Esophagus muscularis mucosa (tissue), 4 donors: Measurements from ENCODE around the gene HTR1D. TPM values are rescaled to one million over a fixed set of nuclear protein-coding genes. Genes with fewer than 3 reads are reported as not detected.

ENCODE experiments used
- DNase-seq: peaks from one replicate; pipeline ENCODE4 v3.0.0-alpha.2; 2017; ENCODE audit errors: extremely low spot score
- H3K27ac ChIP-seq, 4 donors: fragments of 200-600 bp; sonication (generic); replicated peaks in 1 of 4; 1 replicate in 3 of 4; 2 replicates in 1 of 4; pipeline ENCODE4 v1.5.1; 2016 to 2019; ENCODE audit warnings: mild to moderate bottlenecking in 1 of 4
- H3K27me3 ChIP-seq, 4 donors: fragments of 200-600 bp; sonication (generic); one replicate each; pipeline versions ENCODE4 v1.5.1 to v1.6.0; 2016 to 2019
- H3K36me3 ChIP-seq, 4 donors: fragments of 200-600 bp; sonication (generic); one replicate each; pipeline ENCODE4 v1.5.1; 2016 to 2019
- H3K4me1 ChIP-seq, 4 donors: fragments of 200-600 bp; sonication (generic); one replicate each; pipeline ENCODE4 v1.5.1; 2016 to 2019
- H3K4me3 ChIP-seq, 4 donors: fragments of 200-600 bp; sonication (generic); 1 replicate in 2 of 4; 2 replicates in 2 of 4; pipeline ENCODE4 v1.5.1; 2016 to 2019; ENCODE audit warnings: mild to moderate bottlenecking in 4 of 4, moderate library complexity in 1 of 4
- H3K9me3 ChIP-seq, 4 donors: fragments of 200-600 bp; sonication (generic); 1 replicate in 3 of 4; 2 replicates in 1 of 4; pipeline ENCODE4 v1.5.1; 2016 to 2019
- EP300 ChIP-seq: sonication (generic); formaldehyde crosslinking; IDR thresholded peaks from one replicate; pipeline ENCODE4 v1.6.1; 2017; ENCODE audit warnings: antibody characterized with exemption
- POLR2A ChIP-seq: fragments of 450-650 bp; IDR thresholded peaks from one replicate; pipeline ENCODE4 v1.6.1; 2017; ENCODE audit warnings: antibody characterized with exemption, moderate library complexity, mild to moderate bottlenecking, low read depth
- POLR2AphosphoS5 ChIP-seq, 2 donors: sonication (generic); formaldehyde crosslinking; IDR thresholded peaks; one replicate each; pipeline ENCODE4 v1.6.1; 2017; ENCODE audit warnings: antibody characterized with exemption in 2 of 2
- WGBS: methylation state at CpG from one replicate; pipeline ENCODE4 v1.1.5; 2018; 5-methylcytosine and 5-hydroxymethylcytosine counted together
- intact Hi-C: fragments of 100-400 bp; cut with DNase I; formaldehyde crosslinking; loops from one replicate; pipeline ENCODE4 v1.15.1; 2023
- total RNA-seq, 4 donors: library from RNA; depleted of rRNA; stranded (reverse); fragments of >200 nt; gene quantifications; one replicate each; pipeline versions ENCODE4 v1.1.0 to v1.2.1, GENCODE V29; 2016
- TF ChIP-seq, protein P1 (sequence below), 3 experiments: fragments of 200-600 bp in 2 of 3; fragments of 450-650 bp in 1 of 3; sonication (generic) in 2 of 3; IDR thresholded peaks; one replicate each; pipeline ENCODE4 v1.5.1; 2017 to 2019; ENCODE audit warnings: antibody characterized with exemption in 3 of 3, mild to moderate bottlenecking in 2 of 3, moderate library complexity in 1 of 3

Gene HTR1D
- total RNA-seq, 4 donors from 2014 or later = not detected

DNA sequence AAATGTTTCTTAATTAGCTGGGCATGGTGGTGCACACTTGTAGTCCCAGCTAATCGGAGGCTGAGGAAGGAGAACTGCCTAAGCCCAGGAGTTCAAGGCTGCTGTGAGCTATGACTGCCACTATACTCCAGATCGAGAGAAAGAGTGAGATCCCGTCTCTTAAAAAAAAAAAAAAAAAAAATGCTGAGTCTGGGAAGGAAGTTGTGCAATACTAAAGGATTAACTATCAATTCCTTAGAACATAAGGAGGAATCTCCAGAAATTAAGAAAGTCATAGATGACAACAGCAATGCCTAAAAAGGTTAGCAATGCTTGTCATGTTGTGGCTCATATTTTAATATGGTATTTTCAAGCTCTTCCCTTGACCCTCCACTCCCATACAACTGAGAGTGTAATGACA, 53.9 kb downstream of the HTR1D start:
- peaks cover 48 to 67% (median 59%) of the 10 kb centered on the region in 4 donors for H3K4me1 ChIP-seq
- 57% methylated on average over 3 of the region's 3 CpGs for WGBS

DNA sequence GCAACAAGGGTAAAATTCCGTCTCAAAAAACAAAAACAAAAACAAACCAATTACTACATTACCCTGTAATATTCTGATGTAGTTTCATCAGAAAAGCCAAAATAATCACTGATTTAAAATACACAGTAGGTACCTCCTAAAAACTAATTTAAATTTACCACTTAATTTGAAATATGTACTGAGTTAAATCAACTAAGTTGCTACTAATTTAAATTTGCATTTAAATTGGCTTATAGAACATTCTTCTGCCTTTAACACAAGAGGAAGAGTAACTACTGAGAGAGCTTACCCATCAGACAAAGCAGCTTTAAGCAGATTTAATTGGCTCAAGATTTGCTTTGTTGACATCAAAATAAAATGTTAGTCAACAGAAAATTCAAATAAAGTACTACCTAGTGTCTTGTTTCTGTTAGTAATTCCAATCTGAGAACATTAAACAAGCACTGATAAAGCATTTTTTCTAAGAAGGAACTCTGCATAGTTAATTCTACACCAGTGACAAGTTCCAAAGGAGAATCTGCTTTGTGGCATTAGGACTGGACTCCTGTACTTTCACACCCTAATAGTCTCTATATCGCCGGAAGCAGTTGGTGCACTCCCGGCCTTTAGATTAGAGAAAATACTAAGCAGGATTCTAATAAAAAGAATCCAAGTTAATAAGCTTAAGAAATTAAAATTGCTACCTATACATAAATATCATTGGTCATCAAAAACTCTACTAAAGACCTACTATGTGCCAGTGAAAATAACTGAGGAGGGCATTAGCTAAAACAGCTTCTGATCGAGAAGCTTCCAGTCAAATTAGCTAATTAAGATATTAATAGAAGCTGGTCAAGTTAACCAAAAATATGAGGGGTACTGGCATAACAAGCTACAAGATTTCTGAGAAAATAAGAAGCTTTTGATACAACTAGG, 57.1 kb downstream of the HTR1D start:
- TF ChIP-seq POLR2AphosphoS5 (IDR thresholded peaks at IDR 0.05) (no peak), POLR2A (no peak), EP300 (no peak)
- TF ChIP-seq, protein P1, sequence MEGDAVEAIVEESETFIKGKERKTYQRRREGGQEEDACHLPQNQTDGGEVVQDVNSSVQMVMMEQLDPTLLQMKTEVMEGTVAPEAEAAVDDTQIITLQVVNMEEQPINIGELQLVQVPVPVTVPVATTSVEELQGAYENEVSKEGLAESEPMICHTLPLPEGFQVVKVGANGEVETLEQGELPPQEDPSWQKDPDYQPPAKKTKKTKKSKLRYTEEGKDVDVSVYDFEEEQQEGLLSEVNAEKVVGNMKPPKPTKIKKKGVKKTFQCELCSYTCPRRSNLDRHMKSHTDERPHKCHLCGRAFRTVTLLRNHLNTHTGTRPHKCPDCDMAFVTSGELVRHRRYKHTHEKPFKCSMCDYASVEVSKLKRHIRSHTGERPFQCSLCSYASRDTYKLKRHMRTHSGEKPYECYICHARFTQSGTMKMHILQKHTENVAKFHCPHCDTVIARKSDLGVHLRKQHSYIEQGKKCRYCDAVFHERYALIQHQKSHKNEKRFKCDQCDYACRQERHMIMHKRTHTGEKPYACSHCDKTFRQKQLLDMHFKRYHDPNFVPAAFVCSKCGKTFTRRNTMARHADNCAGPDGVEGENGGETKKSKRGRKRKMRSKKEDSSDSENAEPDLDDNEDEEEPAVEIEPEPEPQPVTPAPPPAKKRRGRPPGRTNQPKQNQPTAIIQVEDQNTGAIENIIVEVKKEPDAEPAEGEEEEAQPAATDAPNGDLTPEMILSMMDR (IDR thresholded peaks at IDR 0.05) = no peak
- intact Hi-C loops = no loop called here
- no peaks in the 10 kb centered on the region for H3K27me3 ChIP-seq
- no peak for DNase-seq
- no peak overlapping the region for H3K4me3 ChIP-seq
- H3K4me1 ChIP-seq = peaks cover 37 to 73% (median 57%) of the 10 kb centered on the region in 4 donors
- no peaks in the 10 kb centered on the region for H3K36me3 ChIP-seq
- no peaks in the 10 kb centered on the region for H3K9me3 ChIP-seq
- no peak overlapping the region for H3K27ac ChIP-seq
- WGBS = 89% methylated on average over 5 of the region's 5 CpGs

More for the DNA sequence above, 53.9 kb downstream of the HTR1D start:
- Histone ChIP-seq H3K27ac (no peak overlapping the region), H3K4me3 (no peak overlapping the region), H3K36me3 (no peaks in the 10 kb centered on the region), H3K9me3 (no peaks in the 10 kb centered on the region), H3K27me3 (no peaks in the 10 kb centered on the region)
- intact Hi-C loops = no loop called here
- TF ChIP-seq, protein P1 (IDR thresholded peaks at IDR 0.05) = no peak
- TF ChIP-seq POLR2A = no peak
- TF ChIP-seq EP300 = no peak
- no peak for TF ChIP-seq POLR2AphosphoS5 (IDR thresholded peaks at IDR 0.05)
- no peak for DNase-seq

DNA sequence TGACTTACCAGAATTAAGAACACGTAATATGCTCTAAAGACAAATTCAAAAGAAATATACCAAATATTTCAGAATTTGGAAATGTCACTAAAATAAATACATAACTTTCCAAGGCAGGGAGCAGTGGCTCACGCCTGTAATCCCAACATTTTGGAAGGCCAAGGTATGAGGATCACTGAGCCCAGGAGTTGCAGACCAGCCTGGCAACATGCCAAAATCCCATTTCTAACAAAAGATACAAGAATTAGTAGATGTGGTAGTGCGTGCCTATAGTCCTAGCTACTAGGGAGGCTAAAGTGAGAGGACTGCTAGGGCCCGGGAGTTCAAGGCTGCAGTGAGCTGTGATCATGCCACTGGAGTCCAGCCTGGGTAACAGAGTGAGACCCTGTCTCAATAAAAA, 60.4 kb downstream of the HTR1D start:
- DNase-seq = no peak
- 86% methylated on average over 4 of the region's 4 CpGs for WGBS
- Histone ChIP-seq H3K27me3 (no peaks in the 10 kb centered on the region), H3K27ac (no peak overlapping the region), H3K9me3 (no peaks in the 10 kb centered on the region), H3K4me3 (no peak overlapping the region), H3K4me1 (peaks cover 20 to 51% (median 38%) of the 10 kb centered on the region in 4 donors), H3K36me3 (no peaks in the 10 kb centered on the region)
- intact Hi-C loops = no loop called here
- TF ChIP-seq POLR2AphosphoS5 (IDR thresholded peaks at IDR 0.05) (no peak), EP300 (no peak), POLR2A (no peak)
- TF ChIP-seq, protein P1 (IDR thresholded peaks at IDR 0.05) = no peak

- DNase-seq = no peak
- no peak overlapping the region for H3K4me3 ChIP-seq
- no peaks in the 10 kb centered on the region for H3K9me3 ChIP-seq
- no peak overlapping the region for H3K27ac ChIP-seq
- no peak for TF ChIP-seq POLR2AphosphoS5 (IDR thresholded peaks at IDR 0.05)
- TF ChIP-seq, protein P1 (IDR thresholded peaks at IDR 0.05) = no peak
- no peak for TF ChIP-seq POLR2A
- no peak for TF ChIP-seq EP300
- no peaks in the 10 kb centered on the region for H3K27me3 ChIP-seq
- H3K36me3 ChIP-seq = no peaks in the 10 kb centered on the region
- intact Hi-C loops = no loop called here
- WGBS = 74% methylated on average over 1 of the region's 1 CpG
- peaks cover 22 to 56% (median 45%) of the 10 kb centered on the region in 4 donors for H3K4me1 ChIP-seq
These were observed 64.2 kb downstream of the HTR1D start for GRCh38 chr1:23152966-23153684.
